ENCODE data around the gene STX11. TPM values are rescaled to one million over a fixed set of nuclear protein-coding genes. Genes with fewer than 3 reads are reported as not detected.

Gene STX11
- total RNA-seq, 1 experiment from 2014 or later, result 0.17 TPM

DNA sequence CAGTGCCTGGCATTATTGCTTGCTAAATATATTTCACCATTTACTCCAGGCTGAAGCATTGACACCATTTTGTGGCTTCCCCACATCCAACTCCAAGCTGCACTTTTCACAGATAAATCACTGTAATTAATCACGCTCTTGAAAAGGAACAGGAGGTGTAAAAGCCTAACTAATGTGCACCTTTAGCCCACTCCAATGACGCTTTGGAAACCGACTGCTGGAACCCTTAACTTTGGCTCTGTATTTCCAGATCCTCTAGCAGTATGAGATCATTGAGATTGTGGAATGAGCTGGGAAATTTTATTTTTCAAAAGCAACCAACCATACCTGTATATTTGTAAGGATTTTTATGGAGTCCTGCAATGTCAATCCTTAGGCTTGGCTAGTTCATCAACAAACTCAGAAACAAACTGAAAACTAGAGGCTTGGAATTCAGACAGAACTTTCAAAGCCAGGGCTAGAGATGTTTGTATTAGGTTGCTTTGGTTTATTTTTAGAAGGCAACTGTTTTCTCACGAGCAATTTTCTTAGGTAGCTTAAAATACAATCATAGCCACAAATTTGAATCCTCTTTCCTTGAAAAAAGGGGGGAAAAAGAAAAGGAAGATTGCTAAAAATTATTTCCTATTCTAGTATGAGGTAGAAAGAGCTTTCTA, 82.0 kb downstream of the STX11 start (continued):
- TF ChIP-seq ZNF396 (CRISPR knock-in tag; IDR thresholded peaks at IDR 0.05; ENCODE audit: borderline replicate concordance), result no peak

DNA sequence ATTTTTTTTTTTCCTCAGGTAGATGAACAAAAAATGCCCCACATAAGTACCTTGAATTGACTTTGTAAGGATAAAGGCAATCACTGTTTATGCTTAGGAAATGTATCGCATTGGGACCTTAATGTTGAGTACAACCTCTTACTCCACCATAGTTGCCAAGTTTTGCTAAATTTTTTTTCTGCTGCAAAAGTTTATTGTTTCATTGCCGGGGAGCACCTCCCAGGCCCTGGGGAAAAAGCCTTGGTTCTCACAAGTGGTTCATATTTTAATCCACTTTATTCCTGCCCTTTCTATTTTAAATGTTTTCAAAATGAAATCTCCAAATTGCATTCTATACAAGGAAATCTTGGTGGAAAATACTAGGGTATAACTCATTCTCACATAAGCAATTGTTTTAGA, 82.5 kb downstream of the STX11 start:
- CTCF ChIA-PET, result interaction anchor here (2.5 kb wide), 1 partner anchor 14 kb away, joined by 12 read pairs; no protein-coding TSS in a partner anchor
- H3K36me3 Mint-ChIP-seq, result peaks cover 19% of the 10 kb centered on the region
- peaks cover 21% of the 10 kb centered on the region for H3K9me3 Mint-ChIP-seq

DNA sequence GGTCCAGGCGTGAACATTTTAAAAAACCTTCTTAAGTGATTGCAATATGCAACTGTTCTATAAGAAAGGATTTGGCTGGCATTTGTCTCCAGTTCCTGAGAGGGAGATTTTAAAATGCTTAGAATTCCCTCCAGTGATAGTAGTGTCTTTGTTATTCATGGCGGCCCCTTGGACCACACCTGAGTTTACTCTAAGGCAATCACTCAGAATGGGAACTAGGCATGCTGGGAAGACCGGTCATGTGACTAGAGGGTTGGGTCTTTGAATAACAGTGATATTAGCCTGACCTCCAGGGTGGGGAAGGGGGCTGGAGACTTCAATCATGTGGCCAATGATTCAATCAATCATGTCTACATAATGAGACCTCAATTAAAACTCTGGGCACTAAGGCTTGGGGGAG, 84.1 kb downstream of the STX11 start:
- H3K9me3 Mint-ChIP-seq, result peaks cover 29% of the 10 kb centered on the region
- DNase-seq (ENCODE audit: low spot score) (no peak), ATAC-seq (peak; percentile 74)
- H3K36me3 Mint-ChIP-seq, result peaks cover 25% of the 10 kb centered on the region
- POLR2A ChIA-PET, result interaction anchor here (1.2 kb wide), 1 partner anchor 51 kb away, joined by 3 read pairs; no protein-coding TSS in a partner anchor
- no peaks in the 10 kb centered on the region for H3K27me3 Mint-ChIP-seq (ENCODE audit: low read depth)
- CTCF ChIA-PET, result no interaction called here
- H3K4me3 Mint-ChIP-seq, result no peak overlapping the region
- peaks cover 33% of the 10 kb centered on the region for H3K4me1 Mint-ChIP-seq
- H3K27ac Mint-ChIP-seq, result peak overlapping the region; percentile 47
- TF ChIP-seq, protein P1, sequence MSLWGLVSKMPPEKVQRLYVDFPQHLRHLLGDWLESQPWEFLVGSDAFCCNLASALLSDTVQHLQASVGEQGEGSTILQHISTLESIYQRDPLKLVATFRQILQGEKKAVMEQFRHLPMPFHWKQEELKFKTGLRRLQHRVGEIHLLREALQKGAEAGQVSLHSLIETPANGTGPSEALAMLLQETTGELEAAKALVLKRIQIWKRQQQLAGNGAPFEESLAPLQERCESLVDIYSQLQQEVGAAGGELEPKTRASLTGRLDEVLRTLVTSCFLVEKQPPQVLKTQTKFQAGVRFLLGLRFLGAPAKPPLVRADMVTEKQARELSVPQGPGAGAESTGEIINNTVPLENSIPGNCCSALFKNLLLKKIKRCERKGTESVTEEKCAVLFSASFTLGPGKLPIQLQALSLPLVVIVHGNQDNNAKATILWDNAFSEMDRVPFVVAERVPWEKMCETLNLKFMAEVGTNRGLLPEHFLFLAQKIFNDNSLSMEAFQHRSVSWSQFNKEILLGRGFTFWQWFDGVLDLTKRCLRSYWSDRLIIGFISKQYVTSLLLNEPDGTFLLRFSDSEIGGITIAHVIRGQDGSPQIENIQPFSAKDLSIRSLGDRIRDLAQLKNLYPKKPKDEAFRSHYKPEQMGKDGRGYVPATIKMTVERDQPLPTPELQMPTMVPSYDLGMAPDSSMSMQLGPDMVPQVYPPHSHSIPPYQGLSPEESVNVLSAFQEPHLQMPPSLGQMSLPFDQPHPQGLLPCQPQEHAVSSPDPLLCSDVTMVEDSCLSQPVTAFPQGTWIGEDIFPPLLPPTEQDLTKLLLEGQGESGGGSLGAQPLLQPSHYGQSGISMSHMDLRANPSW (CRISPR knock-in tag; conservative IDR thresholded peaks at IDR 0.05; ENCODE audit: low read depth), result no peak
- no peak for TF ChIP-seq GABPB1 (CRISPR knock-in tag; IDR thresholded peaks at IDR 0.05)
- no peak for TF ChIP-seq GRHL2 (CRISPR knock-in tag; IDR thresholded peaks at IDR 0.05; ENCODE audit: insufficient replicate concordance, severe bottlenecking)
- no peak for TF ChIP-seq CREM (CRISPR knock-in tag; IDR thresholded peaks at IDR 0.05)
- TF ChIP-seq, protein P2, sequence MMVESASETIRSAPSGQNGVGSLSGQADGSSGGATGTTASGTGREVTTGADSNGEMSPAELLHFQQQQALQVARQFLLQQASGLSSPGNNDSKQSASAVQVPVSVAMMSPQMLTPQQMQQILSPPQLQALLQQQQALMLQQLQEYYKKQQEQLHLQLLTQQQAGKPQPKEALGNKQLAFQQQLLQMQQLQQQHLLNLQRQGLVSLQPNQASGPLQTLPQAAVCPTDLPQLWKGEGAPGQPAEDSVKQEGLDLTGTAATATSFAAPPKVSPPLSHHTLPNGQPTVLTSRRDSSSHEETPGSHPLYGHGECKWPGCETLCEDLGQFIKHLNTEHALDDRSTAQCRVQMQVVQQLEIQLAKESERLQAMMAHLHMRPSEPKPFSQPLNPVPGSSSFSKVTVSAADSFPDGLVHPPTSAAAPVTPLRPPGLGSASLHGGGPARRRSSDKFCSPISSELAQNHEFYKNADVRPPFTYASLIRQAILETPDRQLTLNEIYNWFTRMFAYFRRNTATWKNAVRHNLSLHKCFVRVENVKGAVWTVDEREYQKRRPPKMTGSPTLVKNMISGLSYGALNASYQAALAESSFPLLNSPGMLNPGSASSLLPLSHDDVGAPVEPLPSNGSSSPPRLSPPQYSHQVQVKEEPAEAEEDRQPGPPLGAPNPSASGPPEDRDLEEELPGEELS (CRISPR knock-in tag; IDR thresholded peaks at IDR 0.05), result no peak
- no peak for TF ChIP-seq ZNF232 (CRISPR knock-in tag; IDR thresholded peaks at IDR 0.05)
- TF ChIP-seq, protein P3, sequence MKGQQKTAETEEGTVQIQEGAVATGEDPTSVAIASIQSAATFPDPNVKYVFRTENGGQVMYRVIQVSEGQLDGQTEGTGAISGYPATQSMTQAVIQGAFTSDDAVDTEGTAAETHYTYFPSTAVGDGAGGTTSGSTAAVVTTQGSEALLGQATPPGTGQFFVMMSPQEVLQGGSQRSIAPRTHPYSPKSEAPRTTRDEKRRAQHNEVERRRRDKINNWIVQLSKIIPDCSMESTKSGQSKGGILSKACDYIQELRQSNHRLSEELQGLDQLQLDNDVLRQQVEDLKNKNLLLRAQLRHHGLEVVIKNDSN (CRISPR knock-in tag; IDR thresholded peaks at IDR 0.05), result peak; percentile 88
- TF ChIP-seq, protein P4, sequence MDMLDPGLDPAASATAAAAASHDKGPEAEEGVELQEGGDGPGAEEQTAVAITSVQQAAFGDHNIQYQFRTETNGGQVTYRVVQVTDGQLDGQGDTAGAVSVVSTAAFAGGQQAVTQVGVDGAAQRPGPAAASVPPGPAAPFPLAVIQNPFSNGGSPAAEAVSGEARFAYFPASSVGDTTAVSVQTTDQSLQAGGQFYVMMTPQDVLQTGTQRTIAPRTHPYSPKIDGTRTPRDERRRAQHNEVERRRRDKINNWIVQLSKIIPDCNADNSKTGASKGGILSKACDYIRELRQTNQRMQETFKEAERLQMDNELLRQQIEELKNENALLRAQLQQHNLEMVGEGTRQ (CRISPR knock-in tag; IDR thresholded peaks at IDR 0.05), result peak; percentile 87
- TF ChIP-seq, protein P5, sequence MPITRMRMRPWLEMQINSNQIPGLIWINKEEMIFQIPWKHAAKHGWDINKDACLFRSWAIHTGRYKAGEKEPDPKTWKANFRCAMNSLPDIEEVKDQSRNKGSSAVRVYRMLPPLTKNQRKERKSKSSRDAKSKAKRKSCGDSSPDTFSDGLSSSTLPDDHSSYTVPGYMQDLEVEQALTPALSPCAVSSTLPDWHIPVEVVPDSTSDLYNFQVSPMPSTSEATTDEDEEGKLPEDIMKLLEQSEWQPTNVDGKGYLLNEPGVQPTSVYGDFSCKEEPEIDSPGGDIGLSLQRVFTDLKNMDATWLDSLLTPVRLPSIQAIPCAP (CRISPR knock-in tag; IDR thresholded peaks at IDR 0.05), result no peak
- TF ChIP-seq ELF4 (CRISPR knock-in tag; IDR thresholded peaks at IDR 0.05; ENCODE audit: low read depth), result no peak
- TF ChIP-seq, protein P6, sequence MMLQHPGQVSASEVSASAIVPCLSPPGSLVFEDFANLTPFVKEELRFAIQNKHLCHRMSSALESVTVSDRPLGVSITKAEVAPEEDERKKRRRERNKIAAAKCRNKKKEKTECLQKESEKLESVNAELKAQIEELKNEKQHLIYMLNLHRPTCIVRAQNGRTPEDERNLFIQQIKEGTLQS (CRISPR knock-in tag; conservative IDR thresholded peaks at IDR 0.05), result no peak
- TF ChIP-seq KAT7 (CRISPR knock-in tag; IDR thresholded peaks at IDR 0.05; ENCODE audit: borderline replicate concordance), result no peak

More for the DNA sequence above, 82.5 kb downstream of the STX11 start:
- peaks cover 33% of the 10 kb centered on the region for H3K4me1 Mint-ChIP-seq
- H3K4me3 Mint-ChIP-seq, result no peak overlapping the region
- no peak for DNase-seq (ENCODE audit: low spot score)
- H3K27ac Mint-ChIP-seq, result no peak overlapping the region
- POLR2A ChIA-PET, result interaction anchor here (0.7 kb wide), 1 partner anchor 15 kb away, joined by 3 read pairs; no protein-coding TSS in a partner anchor
- no peak for TF ChIP-seq OVOL2 (CRISPR knock-in tag; IDR thresholded peaks at IDR 0.05; ENCODE audit: borderline replicate concordance)
- no peaks in the 10 kb centered on the region for H3K27me3 Mint-ChIP-seq (ENCODE audit: low read depth)
- ATAC-seq, result no peak
